HepG2 (cell line): Measurements from ENCODE around the gene VMO1. TPM values are rescaled to one million over a fixed set of nuclear protein-coding genes. Genes with fewer than 3 reads are reported as not detected.
A peak's percentile ranks its signal among the peaks of the same experiment; 100 is the strongest.

Experiments used
- BRCA1 ChIP-seq: sonication (generic); formaldehyde crosslinking; IDR thresholded peaks from 2 replicates; pipeline ENCODE4 v1.4.0; 2020; ENCODE audit warnings: missing genetic modification reagents
- CAMTA2 ChIP-seq: sonication (generic); formaldehyde crosslinking; IDR thresholded peaks from 2 replicates; pipeline ENCODE4 v1.4.0; 2020; ENCODE audit warnings: mild to moderate bottlenecking, missing genetic modification reagents, borderline replicate concordance
- FLYWCH1 ChIP-seq: sonication (generic); formaldehyde crosslinking; IDR thresholded peaks from 2 replicates; pipeline ENCODE4 v1.8.1; 2023; ENCODE audit warnings: mild to moderate bottlenecking, missing genetic modification reagents
- NFRKB ChIP-seq: fragments of 450-650 bp; IDR thresholded peaks from 2 replicates; pipeline ENCODE4 v1.6.1; 2017
- RAD21 ChIP-seq: fragments of 450-650 bp; formaldehyde crosslinking; IDR thresholded peaks from 2 replicates; pipeline ENCODE4 v1.5.0; 2020; ENCODE audit warnings: mild to moderate bottlenecking
- TRAFD1 ChIP-seq: sonication (generic); formaldehyde crosslinking; IDR thresholded peaks from 2 replicates; pipeline ENCODE4 v1.5.1; 2020; ENCODE audit warnings: missing genetic modification reagents, mild to moderate bottlenecking, borderline replicate concordance
- ZBTB1 ChIP-seq: sonication (generic); formaldehyde crosslinking; IDR thresholded peaks from 2 replicates; pipeline ENCODE4 v1.4.0; 2020; ENCODE audit warnings: missing genetic modification reagents, borderline replicate concordance
- ZBTB2 ChIP-seq: sonication (generic); formaldehyde crosslinking; IDR thresholded peaks from 2 replicates; pipeline ENCODE4 v1.8.0; 2022; ENCODE audit warnings: low read depth, missing genetic modification reagents
- ZBTB38 ChIP-seq: sonication (generic); formaldehyde crosslinking; IDR thresholded peaks from 2 replicates; pipeline ENCODE4 v1.5.1; 2020; ENCODE audit warnings: mild to moderate bottlenecking, missing genetic modification reagents
- ZNF138 ChIP-seq: sonication (generic); formaldehyde crosslinking; IDR thresholded peaks from 2 replicates; pipeline ENCODE4 v1.5.0; 2020; ENCODE audit warnings: mild to moderate bottlenecking, low read depth, missing genetic modification reagents
- ZNF407 ChIP-seq: sonication (generic); formaldehyde crosslinking; IDR thresholded peaks from one replicate; pipeline ENCODE4 v1.5.1; 2020; ENCODE audit warnings: mild to moderate bottlenecking, missing genetic modification reagents; ENCODE audit errors: not compliant biosample characterization
- ZNF687 ChIP-seq: sonication (generic); formaldehyde crosslinking; IDR thresholded peaks from 2 replicates; pipeline ENCODE4 v1.5.1; 2020; ENCODE audit warnings: mild to moderate bottlenecking, missing genetic modification reagents, moderate library complexity
- ZNF83 ChIP-seq: sonication (generic); formaldehyde crosslinking; IDR thresholded peaks from 2 replicates; pipeline ENCODE4 v1.4.0; 2020; ENCODE audit warnings: missing genetic modification reagents, mild to moderate bottlenecking, borderline replicate concordance
- polyA plus RNA-seq, 8 experiments: library from polyadenylated mRNA; depleted of rRNA in 3 of 8; stranded (reverse) in 7 of 8; unstranded in 1 of 8; fragments of >200 nt; fragmentation: Illumina TruSeq in 4 of 8; extraction: Trizol in 4 of 8; gene quantifications; 2 replicates each; pipeline versions ENCODE4 v1.2.1 to v1.2.3, GENCODE V29; 2011 to 2016; ENCODE audit warnings: low read depth in 4 of 8, missing spikeins in 1 of 8, mixed read lengths in 1 of 8; ENCODE audit not compliant: insufficient read depth in 1 of 8
- total RNA-seq, 5 experiments: library from RNA; depleted of rRNA; stranded (reverse); fragments of >200 nt; fragmentation: Illumina TruSeq; extraction: Trizol; gene quantifications; 2 replicates each; pipeline ENCODE4 v1.2.3, GENCODE V29; 2016; ENCODE audit warnings: low read depth in 1 of 5

VMO1 gene
- total and polyA plus RNA-seq, 2 of the 13 experiments (the other 11 are each of a cell fraction or from before 2014, with no cell fraction given): not detected

- TF ChIP-seq ZNF687 (CRISPR knock-in tag): peak; percentile 51; the same call in 1 of the 2 replicates
- no peak for TF ChIP-seq NFRKB
- peak; percentile 55; the same call in 1 of the 2 replicates for TF ChIP-seq RAD21 (CRISPR knock-in tag)
- TF ChIP-seq TRAFD1: no peak
- no peak for TF ChIP-seq ZNF138 (CRISPR knock-in tag)
- no peak for TF ChIP-seq ZBTB1 (CRISPR knock-in tag)
- no peak for TF ChIP-seq ZBTB38 (CRISPR knock-in tag)
- TF ChIP-seq FLYWCH1 (CRISPR knock-in tag): no peak
- TF ChIP-seq BRCA1 (CRISPR knock-in tag): no peak
- TF ChIP-seq ZNF407: no peak
- TF ChIP-seq ZNF83 (CRISPR knock-in tag): no peak
- peak; percentile 86 for TF ChIP-seq ZBTB2 (CRISPR knock-in tag)
- no peak for TF ChIP-seq CAMTA2
These were observed 20.8 kb upstream of the VMO1 start, which contains the start of gene PLD2 (continued) for GRCh38 chr17:4806777-4807604.
